Transverse colon (tissue), 4 donors: ENCODE results near the gene ADGRF3. TPM values are rescaled to one million over a fixed set of nuclear protein-coding genes. Genes with fewer than 3 reads are reported as not detected.

Experiments
- DNase-seq: peaks from one replicate; pipeline ENCODE4 v3.0.0-alpha.2; 2019
- H3K27ac ChIP-seq, 4 donors: fragments of 200-600 bp; sonication (generic); 2 replicates each; pipeline ENCODE4 v1.5.1; 2016 to 2018; ENCODE audit warnings: inconsistent platforms in 4 of 4
- H3K27me3 ChIP-seq: fragments of 200-600 bp; sonication (generic); 2 replicates; pipeline ENCODE4 v1.5.1; 2017; ENCODE audit warnings: inconsistent platforms
- H3K36me3 ChIP-seq, 4 donors: fragments of 200-600 bp; sonication (generic); 2 replicates each; pipeline ENCODE4 v1.5.1; 2017 to 2019; ENCODE audit warnings: inconsistent platforms in 4 of 4
- H3K4me1 ChIP-seq, 4 donors: fragments of 200-600 bp; sonication (generic); 2 replicates each; pipeline ENCODE4 v1.5.1; 2017 to 2020; ENCODE audit warnings: inconsistent platforms in 4 of 4
- H3K4me3 ChIP-seq, 4 donors: fragments of 200-600 bp; sonication (generic); 1 replicate in 1 of 4; 2 replicates in 3 of 4; pipeline versions ENCODE4 v1.5.1 to v1.6.1; 2017 to 2019; ENCODE audit warnings: inconsistent platforms in 4 of 4
- H3K9me3 ChIP-seq, 2 donors: fragments of 200-600 bp; sonication (generic); 2 replicates each; pipeline ENCODE4 v1.5.1; 2017 to 2019; ENCODE audit warnings: inconsistent platforms in 2 of 2
- CTCF ChIP-seq, 5 experiments: fragments of 200-600 bp in 3 of 5; fragments of 450-650 bp in 2 of 5; sonication (generic) in 3 of 5; IDR thresholded peaks; 1 replicate in 2 of 5; 2 replicates in 3 of 5; pipeline ENCODE4 v1.5.1; 2016 to 2017; ENCODE audit warnings: antibody characterized with exemption in 5 of 5, inconsistent platforms in 3 of 5, mild to moderate bottlenecking in 2 of 5, moderate library complexity in 1 of 5
- EP300 ChIP-seq: sonication (generic); formaldehyde crosslinking; IDR thresholded peaks from one replicate; pipeline ENCODE4 v1.6.1; 2017; ENCODE audit warnings: antibody characterized with exemption, low read depth
- POLR2A ChIP-seq: fragments of 450-650 bp; IDR thresholded peaks from one replicate; pipeline ENCODE4 v1.6.1; 2016; ENCODE audit warnings: antibody characterized with exemption, mild to moderate bottlenecking, moderate library complexity
- POLR2AphosphoS5 ChIP-seq, 3 donors: sonication (generic); formaldehyde crosslinking; IDR thresholded peaks; one replicate each; pipeline ENCODE4 v1.6.1; 2016; ENCODE audit warnings: antibody characterized with exemption in 3 of 3
- WGBS, 2 donors: methylation state at CpG; one replicate each; pipeline ENCODE4 v1.1.5; 2018; ENCODE audit warnings: low coverage in 1 of 2; 5-methylcytosine and 5-hydroxymethylcytosine counted together
- in situ Hi-C, 4 donors: fragments of 200-750 bp; cut with MboI; loops; one replicate each; pipeline versions ENCODE4 v1.15.0 to v1.15.1; 2017; ENCODE audit warnings: low sequenced_read_pairs in 3 of 4, low pct_ligation_motif_present in 1 of 4, low pct_unique_long_range_greater_than_20kb in 1 of 4
- intact Hi-C: fragments of 100-400 bp; cut with DNase I; formaldehyde crosslinking; loops from one replicate; pipeline ENCODE4 v1.15.1; 2023; ENCODE audit warnings: low total_unique reads
- total RNA-seq, 4 donors: library from RNA; depleted of rRNA; stranded (reverse); fragments of >200 nt; gene quantifications; one replicate each; pipeline ENCODE4 v1.1.0, GENCODE V29; 2016

ADGRF3 gene
- total RNA-seq, 4 donors from 2014 or later: not detected

GRCh38 chr2:26364669-26365068 lies 18.1 kb upstream of the ADGRF3 start:
- Histone ChIP-seq H3K27ac (no peak overlapping the region), H3K9me3 (no peaks in the 10 kb centered on the region), H3K27me3 (no peaks in the 10 kb centered on the region), H3K36me3 (peaks cover 0 to 23% (median 3%) of the 10 kb centered on the region in 4 donors), H3K4me1 (peaks cover 0 to 14% (median 4%) of the 10 kb centered on the region in 4 donors), H3K4me3 (no peak overlapping the region)
- intact Hi-C loops: no loop called here
- 92 to 99% methylated on average over 4 of the region's 4 CpGs for WGBS, 2 donors
- TF ChIP-seq POLR2AphosphoS5 (IDR thresholded peaks at IDR 0.05) (no peak), EP300 (no peak), CTCF (IDR thresholded peaks at IDR 0.05) (no peak), POLR2A (no peak)
- no peak for DNase-seq
- in situ Hi-C loops: no loop called here

GRCh38 chr2:26363958-26364357 lies 17.4 kb upstream of the ADGRF3 start:
- in situ Hi-C loops (no loop called here), intact Hi-C loops (no loop called here)
- 78 to 97% methylated on average over 3 of the region's 3 CpGs for WGBS, 2 donors
- DNase-seq: no peak
- Histone ChIP-seq H3K9me3 (no peaks in the 10 kb centered on the region), H3K27ac (no peak overlapping the region), H3K27me3 (no peaks in the 10 kb centered on the region), H3K36me3 (peaks cover 0 to 23% (median 0%) of the 10 kb centered on the region in 4 donors), H3K4me3 (no peak overlapping the region), H3K4me1 (peaks cover 0 to 14% (median 4%) of the 10 kb centered on the region in 4 donors)
- TF ChIP-seq POLR2AphosphoS5 (IDR thresholded peaks at IDR 0.05): no peak
- TF ChIP-seq CTCF (IDR thresholded peaks at IDR 0.05): no peak
- no peak for TF ChIP-seq EP300
- no peak for TF ChIP-seq POLR2A

- in situ Hi-C loops: no loop called here
Observed at GRCh38 chr2:26363323-26363722, 16.7 kb upstream of the ADGRF3 start.

GRCh38 chr2:26359886-26360473 lies 13.4 kb upstream of the ADGRF3 start:
- no peaks in the 10 kb centered on the region for H3K9me3 ChIP-seq
- H3K4me3 ChIP-seq: no peak overlapping the region
- 92 to 100% methylated on average over 3 to 4 of the region's 4 CpGs for WGBS, 2 donors
- H3K27me3 ChIP-seq: no peaks in the 10 kb centered on the region
- in situ Hi-C loops: no loop called here
- TF ChIP-seq CTCF (IDR thresholded peaks at IDR 0.05) (no peak), POLR2AphosphoS5 (IDR thresholded peaks at IDR 0.05) (no peak), EP300 (no peak), POLR2A (no peak)
- no peak overlapping the region for H3K27ac ChIP-seq
- H3K4me1 ChIP-seq: peaks cover 0 to 19% (median 4%) of the 10 kb centered on the region in 4 donors
- no peaks in the 10 kb centered on the region for H3K36me3 ChIP-seq
- no peak for DNase-seq
- intact Hi-C loops: no loop called here

More at GRCh38 chr2:26363323-26363722, 16.7 kb upstream of the ADGRF3 start:
- intact Hi-C loops: no loop called here
- H3K4me3 ChIP-seq: no peak overlapping the region
- no peak overlapping the region for H3K27ac ChIP-seq
- H3K4me1 ChIP-seq: peaks cover 0 to 14% (median 4%) of the 10 kb centered on the region in 4 donors
- TF ChIP-seq CTCF (IDR thresholded peaks at IDR 0.05) (no peak), POLR2A (no peak), POLR2AphosphoS5 (IDR thresholded peaks at IDR 0.05) (no peak), EP300 (no peak)
- WGBS, 2 donors: 66 to 85% methylated on average over 4 of the region's 4 CpGs
- peaks cover 0 to 20% (median 0%) of the 10 kb centered on the region in 4 donors for H3K36me3 ChIP-seq
- H3K9me3 ChIP-seq: no peaks in the 10 kb centered on the region
- no peaks in the 10 kb centered on the region for H3K27me3 ChIP-seq
- no peak for DNase-seq
